NT2/D1 (cell line): Measurements from ENCODE around the gene IPO8.

ENCODE experiments used
- SUZ12 ChIP-seq: IDR thresholded peaks from 2 replicates; pipeline ENCODE4 v1.6.1; 2011; ENCODE audit not compliant: insufficient read length, insufficient read depth; ENCODE audit errors: extremely low read depth
- YY1 ChIP-seq: IDR thresholded peaks from 2 replicates; pipeline ENCODE4 v1.6.1; 2011; ENCODE audit not compliant: insufficient read length, insufficient read depth

- TF ChIP-seq YY1, result no peak
- TF ChIP-seq SUZ12, result no peak
Observed at GRCh38 chr12:30700216-30700900, 4.7 kb upstream of the IPO8 start.
